GM19463 (cell line): ENCODE measurements around the gene FRG2B.
"Not testable (repeated sequence)": the region's sequence is repeated elsewhere in the genome, so short reads cannot be mapped to it uniquely, and the experiment has no call there.

Source experiments
- ATAC-seq: cut with Tn5 transposase; IDR thresholded peaks from one replicate; pipeline ENCODE4 v1.9.1; 2021; ENCODE audit warnings: mild to moderate bottlenecking, moderate library complexity; ENCODE audit not compliant: unreplicated experiment

Gene FRG2B

GRCh38 chr10:133600657-133601056 is 25.9 kb downstream of the FRG2B start:
- ATAC-seq = no peak

GRCh38 chr10:133599869-133600268 is 26.7 kb downstream of the FRG2B start:
- not testable (repeated sequence) for ATAC-seq

- no peak for ATAC-seq
These were observed 33.9 kb downstream of the FRG2B start for GRCh38 chr10:133592716-133593115.

- no peak for ATAC-seq
These were observed 35.6 kb downstream of the FRG2B start for GRCh38 chr10:133590970-133591359.

GRCh38 chr10:133590226-133590969 is 36.2 kb downstream of the FRG2B start:
- ATAC-seq = no peak

GRCh38 chr10:133577037-133577436 is 49.6 kb downstream of the FRG2B start:
- not testable (repeated sequence) for ATAC-seq
